HEK293 (cell line): ENCODE results near the gene NDST1.

ENCODE experiments used
- CTCF ChIA-PET: fragments of 350-600 bp; formaldehyde crosslinking; extraction: SDS; loops from one replicate; lab custom pipeline; 2021; ENCODE audit warnings: antibody characterized with exemption; lab: Yijun Ruan, JAX
- POLR2A ChIA-PET: fragments of 300-600 bp; formaldehyde crosslinking; extraction: SDS; loops from one replicate; lab custom pipeline; 2020; ENCODE audit warnings: antibody characterized with exemption, inconsistent platforms; lab: Yijun Ruan, JAX
- H3K27ac ChIP-seq: fragments of 200-500 bp; sonication (Bioruptor generic); 2 replicates; pipeline ENCODE4 v1.5.1; 2014; ENCODE audit warnings: low read depth, low read length, control low read depth, inconsistent platforms; ENCODE audit errors: extremely low read depth
- H3K36me3 ChIP-seq, 2 experiments: fragments of 200-500 bp in 1 of 2; sonication (Bioruptor generic) in 1 of 2; 1 replicate in 1 of 2; 2 replicates in 1 of 2; pipeline ENCODE4 v1.5.1; 2014 to 2017; ENCODE audit warnings: inconsistent platforms in 2 of 2, low read length in 2 of 2; ENCODE audit not compliant: control insufficient read depth in 2 of 2, insufficient read depth in 1 of 2
- H3K4me1 ChIP-seq: fragments of 200-500 bp; sonication (Bioruptor generic); 2 replicates; pipeline ENCODE4 v1.5.1; 2014; ENCODE audit warnings: mild to moderate bottlenecking, low read length, inconsistent platforms; ENCODE audit not compliant: control insufficient read depth, insufficient read depth
- H3K4me3 ChIP-seq: 2 replicates; pipeline ENCODE4 v1.5.1; 2011; ENCODE audit warnings: low read depth, mild to moderate bottlenecking, control low read depth, low read length, moderate library complexity
- H3K9me3 ChIP-seq: fragments of 200-500 bp; sonication (Bioruptor generic); 2 replicates; pipeline ENCODE4 v1.5.1; 2014; ENCODE audit warnings: low read depth, low read length, inconsistent platforms; ENCODE audit not compliant: control insufficient read depth, insufficient read depth
- AEBP2 ChIP-seq: fragments of 450-650 bp; formaldehyde crosslinking; IDR thresholded peaks from 2 replicates; pipeline ENCODE4 v1.5.1; 2016; ENCODE audit warnings: missing biosample characterization, missing genetic modification characterization, borderline replicate concordance
- FEZF1 ChIP-seq: fragments of 450-650 bp; formaldehyde crosslinking; IDR thresholded peaks from 2 replicates; pipeline ENCODE4 v1.5.1; 2016; ENCODE audit warnings: missing biosample characterization, missing genetic modification characterization
- HIC1 ChIP-seq: fragments of 450-650 bp; formaldehyde crosslinking; IDR thresholded peaks from 2 replicates; pipeline ENCODE4 v1.5.1; 2016; ENCODE audit warnings: missing biosample characterization, missing genetic modification characterization
- MZF1 ChIP-seq: fragments of 450-650 bp; formaldehyde crosslinking; IDR thresholded peaks from 2 replicates; pipeline ENCODE4 v1.5.1; 2017; ENCODE audit warnings: missing biosample characterization, missing genetic modification characterization, borderline replicate concordance
- PRDM1 ChIP-seq: fragments of 450-650 bp; formaldehyde crosslinking; IDR thresholded peaks from 2 replicates; pipeline ENCODE4; 2016; ENCODE audit warnings: missing biosample characterization, missing genetic modification characterization
- RBAK ChIP-seq: fragments of 450-650 bp; formaldehyde crosslinking; IDR thresholded peaks from 2 replicates; pipeline ENCODE4 v1.5.1; 2016; ENCODE audit warnings: missing biosample characterization, missing genetic modification characterization
- REST ChIP-seq: fragments of 450-650 bp; formaldehyde crosslinking; IDR thresholded peaks from 2 replicates; pipeline ENCODE4 v1.5.1; 2016; ENCODE audit warnings: missing biosample characterization, missing genetic modification characterization
- SALL2 ChIP-seq: fragments of 450-650 bp; formaldehyde crosslinking; IDR thresholded peaks from 2 replicates; pipeline ENCODE4 v1.5.0; 2017; ENCODE audit warnings: missing biosample characterization, mild to moderate bottlenecking, missing genetic modification characterization, borderline replicate concordance
- ZFP69B ChIP-seq: fragments of 450-650 bp; formaldehyde crosslinking; IDR thresholded peaks from 2 replicates; pipeline ENCODE4 v1.5.1; 2016; ENCODE audit warnings: missing biosample characterization, missing genetic modification characterization
- ZIC2 ChIP-seq: fragments of 450-650 bp; formaldehyde crosslinking; IDR thresholded peaks from 2 replicates; pipeline ENCODE4 v1.5.1; 2016; ENCODE audit warnings: missing biosample characterization, missing genetic modification characterization
- ZNF148 ChIP-seq: fragments of 450-650 bp; formaldehyde crosslinking; IDR thresholded peaks from 2 replicates; pipeline ENCODE4 v1.5.0; 2017; ENCODE audit warnings: missing biosample characterization, missing genetic modification characterization, borderline replicate concordance
- ZNF2 ChIP-seq: fragments of 450-650 bp; formaldehyde crosslinking; IDR thresholded peaks from 2 replicates; pipeline ENCODE4 v1.5.1; 2016; ENCODE audit warnings: missing biosample characterization, missing genetic modification characterization
- ZNF214 ChIP-seq: fragments of 450-650 bp; formaldehyde crosslinking; IDR thresholded peaks from 2 replicates; pipeline ENCODE4 v1.5.1; 2017; ENCODE audit warnings: missing biosample characterization, mild to moderate bottlenecking, missing genetic modification characterization, borderline replicate concordance
- ZNF274 ChIP-seq, 2 experiments: fragments of 200-500 bp in 1 of 2; fragments of 450-650 bp in 1 of 2; sonication (Bioruptor generic) in 1 of 2; formaldehyde crosslinking in 1 of 2; IDR thresholded peaks; 2 replicates each; pipeline versions ENCODE4 v1.5.1 to v1.6.1; 2014 to 2016; ENCODE audit warnings: borderline replicate concordance in 1 of 2, inconsistent platforms in 1 of 2, low read length in 1 of 2, missing biosample characterization in 1 of 2, missing genetic modification characterization in 1 of 2
- ZNF426 ChIP-seq: fragments of 450-650 bp; formaldehyde crosslinking; IDR thresholded peaks from 2 replicates; pipeline ENCODE4 v1.5.1; 2017; ENCODE audit warnings: missing biosample characterization, missing genetic modification characterization, mild to moderate bottlenecking, inconsistent platforms, moderate library complexity
- ZNF449 ChIP-seq: fragments of 450-650 bp; formaldehyde crosslinking; IDR thresholded peaks from 2 replicates; pipeline ENCODE4 v1.5.1; 2017; ENCODE audit warnings: missing biosample characterization, mild to moderate bottlenecking, missing genetic modification characterization, moderate library complexity
- ZNF701 ChIP-seq: fragments of 450-650 bp; formaldehyde crosslinking; IDR thresholded peaks from 2 replicates; pipeline ENCODE4 v1.5.1; 2016; ENCODE audit warnings: missing biosample characterization, missing genetic modification characterization
- ZNF707 ChIP-seq: fragments of 450-650 bp; formaldehyde crosslinking; IDR thresholded peaks from 2 replicates; pipeline ENCODE4 v1.5.1; 2016; ENCODE audit warnings: missing biosample characterization, missing genetic modification characterization
- ZNF776 ChIP-seq: fragments of 450-650 bp; formaldehyde crosslinking; IDR thresholded peaks from 2 replicates; pipeline ENCODE4 v1.5.0; 2017; ENCODE audit warnings: missing biosample characterization, missing genetic modification characterization, borderline replicate concordance
- ZNF830 ChIP-seq: fragments of 450-650 bp; IDR thresholded peaks from 2 replicates; pipeline ENCODE4 v1.5.0; 2018; ENCODE audit warnings: missing biosample characterization, missing genetic modification characterization, low read depth, mild to moderate bottlenecking, moderate library complexity

NDST1 gene

GRCh38 chr5:150506571-150507473, 1.1 kb upstream of the NDST1 start:
- Histone ChIP-seq H3K4me1 (peaks cover 14% of the 10 kb centered on the region), H3K4me3 (no peak overlapping the region), H3K36me3 (no peaks in the 10 kb centered on the region), H3K27ac (no peak overlapping the region), H3K9me3 (no peaks in the 10 kb centered on the region)
- POLR2A ChIA-PET, result no interaction called here
- CTCF ChIA-PET, result interaction anchor here (0.6 kb wide), 1 partner anchor 20 kb away, joined by 5 read pairs; no protein-coding TSS in a partner anchor
- peak; percentile 37; the same call in 1 of the 2 replicates for TF ChIP-seq ZIC2 (tag by site-specific recombination)
- peak; percentile 59; the same call in 1 of the 2 replicates for TF ChIP-seq ZNF449
- TF ChIP-seq ZNF2 (tag by site-specific recombination), result no peak

GRCh38 chr5:150508277-150508640, 328 bp downstream of the NDST1 start:
- H3K9me3 ChIP-seq, result no peaks in the 10 kb centered on the region
- H3K27ac ChIP-seq, result no peak overlapping the region
- CTCF ChIA-PET, result interaction anchor here (1.4 kb wide), 1 partner anchor 10 kb away, joined by 6 read pairs; no protein-coding TSS in a partner anchor

More at GRCh38 chr5:150508277-150508640, 328 bp downstream of the NDST1 start:
- no peak overlapping the region for H3K4me3 ChIP-seq
- H3K36me3 ChIP-seq, result no peaks in the 10 kb centered on the region
- POLR2A ChIA-PET, result interaction anchor here (1.0 to 1.2 kb wide), 2 partner anchors 15 to 65 kb away, joined by 3 to 5 read pairs; no protein-coding TSS in a partner anchor
- TF ChIP-seq REST (tag by site-specific recombination) (no peak), ZNF707 (tag by site-specific recombination) (no peak), FEZF1 (tag by site-specific recombination) (no peak), AEBP2 (tag by site-specific recombination) (no peak), ZNF214 (tag by site-specific recombination) (no peak), MZF1 (tag by site-specific recombination) (no peak), ZFP69B (no peak), ZNF148 (tag by site-specific recombination) (no peak), ZNF701 (no peak), HIC1 (tag by site-specific recombination) (no peak), RBAK (tag by site-specific recombination) (no peak), ZNF830 (tag by site-specific recombination) (no peak), PRDM1 (tag by site-specific recombination) (no peak), ZNF274 (IDR thresholded peaks at IDR 0.05; ENCODE audit: low read length) (no peak), ZNF274 (tag by site-specific recombination; IDR thresholded peaks at IDR 0.05; ENCODE audit: borderline replicate concordance) (no peak), ZNF426 (tag by site-specific recombination) (no peak), SALL2 (tag by site-specific recombination) (no peak), ZNF776 (tag by site-specific recombination) (no peak)
- peaks cover 17% of the 10 kb centered on the region for H3K4me1 ChIP-seq
